H1 (cell line): ENCODE results near the gene YPEL5. TPM values are rescaled to one million over a fixed set of nuclear protein-coding genes. Genes with fewer than 3 reads are reported as not detected.

Experiments
- CTCF ChIA-PET: fragments of 300-600 bp; sonication (Branson Sonifier 250); formaldehyde crosslinking; loops from one replicate; lab custom pipeline; 2021; ENCODE audit not compliant: partially characterized antibody; lab: Charles Lee
- POLR2A ChIA-PET: fragments of 300-600 bp; sonication (Branson Sonifier 250); formaldehyde crosslinking; loops from one replicate; lab custom pipeline; 2021; ENCODE audit warnings: inconsistent platforms; ENCODE audit not compliant: partially characterized antibody; lab: Charles Lee
- DNase-seq, 2 experiments: peaks; one replicate each; pipeline versions ENCODE4 v3.0.0 to v3.0.0-alpha.2; 2010 to 2022; ENCODE audit warnings: low spot score in 2 of 2, low read depth in 1 of 2, mixed read lengths in 1 of 2
- FAIRE-seq: peaks from 2 replicates; lab custom pipeline; 2011; peaks lifted over from hg19 to GRCh38; lab: Jason Lieb, UNC
- H2AFZ ChIP-seq: 2 replicates; pipeline ENCODE4 v1.8.1; 2012; ENCODE audit warnings: low read length, inconsistent platforms
- H2AK5ac ChIP-seq: 2 replicates; pipeline ENCODE4 v1.6.1; 2013; ENCODE audit warnings: low read depth, low read length
- H2BK120ac ChIP-seq: replicated peaks from 2 replicates; pipeline ENCODE3; 2013; ENCODE audit warnings: low read depth, low read length, inconsistent platforms
- H2BK12ac ChIP-seq: 2 replicates; pipeline ENCODE4 v1.6.1; 2013; ENCODE audit warnings: low read depth, low read length
- H2BK15ac ChIP-seq: 2 replicates; pipeline ENCODE4 v1.6.1; 2013; ENCODE audit warnings: low read length
- H2BK20ac ChIP-seq: 2 replicates; pipeline ENCODE4 v1.6.1; 2013; ENCODE audit warnings: low read length
- H2BK5ac ChIP-seq: 2 replicates; pipeline ENCODE4 v1.6.1; 2013; ENCODE audit warnings: low read depth, low read length
- H3K14ac ChIP-seq: 2 replicates; pipeline ENCODE4 v1.6.1; 2013; ENCODE audit warnings: inconsistent platforms; ENCODE audit not compliant: insufficient read length
- H3K18ac ChIP-seq: 2 replicates; pipeline ENCODE4 v1.6.1; 2013; ENCODE audit warnings: low read length; ENCODE audit errors: extremely low read depth
- H3K23ac ChIP-seq: 2 replicates; pipeline ENCODE4 v1.6.1; 2013; ENCODE audit warnings: inconsistent platforms; ENCODE audit not compliant: insufficient read length
- H3K23me2 ChIP-seq: 2 replicates; pipeline ENCODE4 v1.6.1; 2013; ENCODE audit warnings: low read depth, low read length
- H3K27ac ChIP-seq: 2 replicates; pipeline ENCODE4 v1.6.1; 2011; ENCODE audit warnings: low read depth, low read length, inconsistent platforms
- H3K27me3 ChIP-seq, 4 experiments: replicated peaks in 1 of 4; 1 replicate in 1 of 4; 2 replicates in 3 of 4; pipeline versions ENCODE4 v1.6.1 to v1.8.1; 2011 to 2013; ENCODE audit warnings: low read length in 3 of 4, mild to moderate bottlenecking in 3 of 4, inconsistent platforms in 2 of 4, mixed read lengths in 2 of 4, moderate library complexity in 1 of 4; ENCODE audit not compliant: control insufficient read depth in 3 of 4, insufficient read depth in 3 of 4; ENCODE audit errors: extremely low read depth in 1 of 4
- H3K36me3 ChIP-seq, 4 experiments: 2 replicates each; pipeline versions ENCODE4 v1.6.1 to v1.8.1; 2011 to 2013; ENCODE audit warnings: mild to moderate bottlenecking in 4 of 4, low read length in 3 of 4, moderate library complexity in 2 of 4, control low read depth in 1 of 4, inconsistent platforms in 1 of 4; ENCODE audit not compliant: insufficient read depth in 4 of 4, control insufficient read depth in 2 of 4
- H3K4ac ChIP-seq: replicated peaks from 2 replicates; pipeline ENCODE3; 2013; ENCODE audit warnings: low read length, low read depth, mixed read lengths, inconsistent platforms; ENCODE audit not compliant: insufficient read length
- H3K4me1 ChIP-seq, 4 experiments: replicated peaks in 1 of 4; 1 replicate in 1 of 4; 2 replicates in 3 of 4; pipeline versions ENCODE4 v1.6.1 to v1.8.1; 2011 to 2013; ENCODE audit warnings: low read length in 3 of 4, inconsistent platforms in 2 of 4, mixed read lengths in 1 of 4; ENCODE audit not compliant: insufficient read depth in 4 of 4, control insufficient read depth in 3 of 4
- H3K4me2 ChIP-seq, 2 experiments: 2 replicates each; pipeline versions ENCODE4 v1.6.1 to v1.8.1; 2011 to 2013; ENCODE audit warnings: low read depth in 2 of 2, low read length in 2 of 2, control low read depth in 1 of 2, inconsistent platforms in 1 of 2, mild to moderate bottlenecking in 1 of 2; ENCODE audit not compliant: insufficient read depth in 1 of 2
- H3K4me3 ChIP-seq, 4 experiments: fragments of 200-600, 300-600 bp in 1 of 4; sonication (generic), shearing (Covaris generic), sonication (Bioruptor Twin) in 1 of 4; 2 replicates each; pipeline versions ENCODE4 v1.5.1 to v1.8.1; 2011 to 2016; ENCODE audit warnings: low read length in 4 of 4, low read depth in 3 of 4, control low read depth in 2 of 4, inconsistent platforms in 2 of 4, mild to moderate bottlenecking in 2 of 4, mixed read lengths in 1 of 4, moderate library complexity in 1 of 4; ENCODE audit not compliant: insufficient read depth in 2 of 4; ENCODE audit errors: extremely low read depth in 1 of 4
- H3K56ac ChIP-seq: replicated peaks from 2 replicates; pipeline ENCODE3; 2013; ENCODE audit warnings: low read depth, mild to moderate bottlenecking, mixed read lengths, low read length, inconsistent platforms; ENCODE audit not compliant: insufficient read length
- H3K79me1 ChIP-seq: 2 replicates; pipeline ENCODE4 v1.6.1; 2013; ENCODE audit warnings: low read depth, low read length, control low read depth
- H3K79me2 ChIP-seq, 2 experiments: 2 replicates each; pipeline versions ENCODE4 v1.6.1 to v1.8.1; 2012 to 2013; ENCODE audit warnings: low read length in 2 of 2, mild to moderate bottlenecking in 2 of 2, inconsistent platforms in 1 of 2; ENCODE audit not compliant: insufficient read depth in 2 of 2, control insufficient read depth in 1 of 2
- H3K9ac ChIP-seq, 4 experiments: replicated peaks in 1 of 4; 1 replicate in 1 of 4; 2 replicates in 3 of 4; pipeline versions ENCODE4 v1.6.1 to v1.8.1; 2011 to 2013; ENCODE audit warnings: low read depth in 3 of 4, low read length in 3 of 4, control low read depth in 2 of 4, mild to moderate bottlenecking in 2 of 4, moderate library complexity in 2 of 4, inconsistent platforms in 1 of 4; ENCODE audit errors: extremely low read depth in 1 of 4
- H3K9me3 ChIP-seq, 2 experiments: 2 replicates each; pipeline versions ENCODE4 v1.6.1 to v1.8.1; 2012 to 2013; ENCODE audit warnings: mild to moderate bottlenecking in 2 of 2, moderate library complexity in 2 of 2, control low read depth in 1 of 2, inconsistent platforms in 1 of 2, low read depth in 1 of 2, low read length in 1 of 2, mixed read lengths in 1 of 2; ENCODE audit not compliant: insufficient read depth in 2 of 2
- H4K20me1 ChIP-seq, 2 experiments: replicated peaks in 1 of 2; 2 replicates each; pipeline versions ENCODE3 to v1.8.1; 2011 to 2013; ENCODE audit warnings: inconsistent platforms in 2 of 2, low read length in 2 of 2, mild to moderate bottlenecking in 1 of 2; ENCODE audit not compliant: insufficient read depth in 2 of 2, control insufficient read depth in 1 of 2
- H4K5ac ChIP-seq: 2 replicates; pipeline ENCODE4 v1.6.1; 2013; ENCODE audit warnings: low read length, low read depth, mixed read lengths, inconsistent platforms; ENCODE audit not compliant: insufficient read length
- H4K8ac ChIP-seq: 2 replicates; pipeline ENCODE4 v1.8.0; 2013; ENCODE audit warnings: mild to moderate bottlenecking, moderate library complexity, low read length, inconsistent platforms; ENCODE audit not compliant: insufficient read depth; ENCODE audit errors: extremely low read depth
- H4K91ac ChIP-seq: replicated peaks from 2 replicates; pipeline ENCODE3; 2013; ENCODE audit warnings: low read length, mixed read lengths, inconsistent platforms; ENCODE audit not compliant: insufficient read length
- CREB1 ChIP-seq: IDR thresholded peaks from 2 replicates; pipeline ENCODE4 v1.6.1; 2012; ENCODE audit warnings: inconsistent platforms
- RXRA ChIP-seq: IDR thresholded peaks from 2 replicates; pipeline ENCODE4 v1.6.1; 2011; ENCODE audit warnings: low read depth, mild to moderate bottlenecking, low read length, moderate library complexity; ENCODE audit not compliant: insufficient read depth
- SP1 ChIP-seq: IDR thresholded peaks from 2 replicates; pipeline ENCODE4 v1.6.1; 2011; ENCODE audit warnings: low read depth, low read length
- TAF1 ChIP-seq: IDR thresholded peaks from 2 replicates; pipeline ENCODE4 v1.6.1; 2011; ENCODE audit warnings: mild to moderate bottlenecking, low read depth, low read length
- TBP ChIP-seq: IDR thresholded peaks from 2 replicates; pipeline ENCODE4 v1.6.1; 2011; ENCODE audit warnings: low read depth, low read length, improper control_type of control experiment
- TEAD4 ChIP-seq: IDR thresholded peaks from 2 replicates; pipeline ENCODE4 v1.6.1; 2012; ENCODE audit warnings: low read depth, low read length, inconsistent platforms, mixed read lengths
- WGBS, 2 experiments: shearing (Covaris generic) in 1 of 2; methylation state at CpG; one replicate each; pipeline versions ENCODE4 v1.1.6 to v1.1.7; 2013 to 2015; ENCODE audit warnings: low lambda C conversion rate in 2 of 2, mixed read lengths in 2 of 2, inconsistent platforms in 1 of 2, low coverage in 1 of 2, missing lambda C conversion rate in 1 of 2; ENCODE audit not compliant: insufficient replicate concordance in 2 of 2, insufficient coverage in 1 of 2, insufficient read length in 1 of 2; ENCODE audit errors: extremely low coverage in 1 of 2, missing lambda C conversion rate in 1 of 2; 5-methylcytosine and 5-hydroxymethylcytosine counted together
- polyA plus RNA-seq, 7 experiments: library from polyadenylated mRNA; depleted of rRNA in 3 of 7; stranded (reverse) in 5 of 7; unstranded in 2 of 7; fragments of >200 nt in 5 of 7; fragments of 200-250 nt in 2 of 7; gene quantifications; 1 replicate in 5 of 7; 2 replicates in 1 of 7; 4 replicates in 1 of 7; pipeline versions ENCODE4 v1.2.1 to v1.2.3, GENCODE V29; 2011 to 2013; ENCODE audit warnings: missing spikeins in 2 of 7, mixed read lengths in 2 of 7
- total RNA-seq: library from RNA; stranded (reverse); fragmentation: NEBNext Ultra II Directional; extraction: Animal tissue kit (Norgen Biotek cat#: 25700); gene quantifications from 2 replicates; pipeline ENCODE4 v1.2.1, GENCODE V29; 2021

Gene YPEL5
- total and polyA plus RNA-seq, 2 of the 8 experiments (the other 6 are each of a cell fraction or from before 2014, with no cell fraction given): 18.5 to 28.0 TPM

GRCh38 chr2:30106543-30106942 is 40.3 kb upstream of the YPEL5 start:
- DNase-seq: no peak
- CTCF ChIA-PET: interaction anchor here (1.4 kb wide), 1 partner anchor 12 kb away, joined by 4 read pairs; no protein-coding TSS in a partner anchor
- Histone ChIP-seq H3K79me2 (no peaks in the 10 kb centered on the region), H3K56ac (no peak overlapping the region), H3K36me3 (no peaks in the 10 kb centered on the region), H4K5ac (no peak overlapping the region), H3K4me2 (no peak overlapping the region), H2AFZ (no peak overlapping the region), H3K14ac (no peak overlapping the region), H3K27me3 (no peaks in the 10 kb centered on the region), H2BK12ac (no peak overlapping the region), H3K4me1 (peaks cover 0 to 4% (median 0%) of the 10 kb centered on the region in 4 experiments; a peak in 2 of 7 replicates), H4K91ac (no peak overlapping the region), H3K23me2 (no peaks in the 10 kb centered on the region; the same call in 1 of the 2 replicates), H3K79me1 (no peaks in the 10 kb centered on the region), H3K23ac (no peak overlapping the region), H3K9me3 (no peaks in the 10 kb centered on the region), H3K18ac (no peak overlapping the region), H4K20me1 (no peaks in the 10 kb centered on the region), H3K4me3 (no peak overlapping the region), H2BK15ac (no peak overlapping the region), H2BK5ac (no peak overlapping the region), H2BK120ac (no peak overlapping the region), H2AK5ac (no peak overlapping the region), H3K4ac (no peak overlapping the region), H3K9ac (no peak overlapping the region), H4K8ac (no peak overlapping the region), H3K27ac (no peak overlapping the region), H2BK20ac (no peak overlapping the region)
- TF ChIP-seq RXRA (no peak), TEAD4 (no peak), TAF1 (no peak), CREB1 (no peak), TBP (no peak), SP1 (no peak)
- POLR2A ChIA-PET: interaction anchor here (0.8 kb wide), 1 partner anchor 9 kb away, joined by 4 read pairs; no protein-coding TSS in a partner anchor
- WGBS, 2 experiments: 92% methylated on average over 9 of the region's 9 CpGs; no CpG with 5 or more reads in 1 of the 2 experiments
- no peak for FAIRE-seq
